Ramos (cell line): ENCODE data around the gene B4GALT1.

Experiments used
- in situ Hi-C: fragments of 300-500 bp; cut with MboI; formaldehyde crosslinking; loops from one replicate; pipeline ENCODE4 v1.14.3; 2022; ENCODE audit warnings: low sequenced_read_pairs; ENCODE audit not compliant: unreplicated experiment

B4GALT1 gene

DNA sequence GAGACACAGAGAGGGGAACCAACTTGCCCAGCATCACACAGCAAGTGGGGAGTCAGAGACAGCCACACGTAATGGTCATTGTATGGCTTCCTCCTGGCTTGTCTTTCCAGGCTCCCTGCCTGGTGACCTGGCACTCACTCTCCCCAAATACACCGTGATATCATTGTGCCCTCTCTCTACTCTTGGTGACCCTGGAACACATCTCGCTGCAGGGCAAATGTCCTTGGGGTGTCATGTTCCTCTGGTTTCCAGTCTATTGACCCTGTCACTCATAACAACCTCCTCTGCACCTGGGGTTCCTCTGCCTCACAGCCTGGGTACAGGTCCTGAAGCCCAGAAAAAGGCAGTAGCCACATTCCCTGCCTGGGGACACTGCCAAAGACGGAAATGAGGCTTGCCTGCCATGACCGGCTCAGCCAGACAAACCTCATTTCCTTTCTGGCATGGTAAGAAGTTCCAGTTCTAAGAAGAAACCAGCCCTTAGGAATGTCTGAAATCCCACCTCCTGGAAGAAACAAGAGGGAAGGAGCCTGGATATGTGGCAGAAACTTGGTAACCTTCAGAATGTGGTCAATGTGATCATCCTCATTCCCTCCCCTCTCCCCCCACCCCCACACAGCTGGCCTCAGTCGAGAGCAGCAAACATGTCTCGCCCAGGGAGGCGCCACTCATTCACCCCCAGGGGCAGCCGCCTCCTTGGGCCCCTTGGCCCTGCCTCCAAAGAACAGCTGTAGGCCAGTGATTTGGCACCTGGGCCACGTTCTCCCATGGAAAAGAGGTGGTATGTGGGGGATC, 60.1 kb downstream of the B4GALT1 start:
- in situ Hi-C loops, result no loop called here

DNA sequence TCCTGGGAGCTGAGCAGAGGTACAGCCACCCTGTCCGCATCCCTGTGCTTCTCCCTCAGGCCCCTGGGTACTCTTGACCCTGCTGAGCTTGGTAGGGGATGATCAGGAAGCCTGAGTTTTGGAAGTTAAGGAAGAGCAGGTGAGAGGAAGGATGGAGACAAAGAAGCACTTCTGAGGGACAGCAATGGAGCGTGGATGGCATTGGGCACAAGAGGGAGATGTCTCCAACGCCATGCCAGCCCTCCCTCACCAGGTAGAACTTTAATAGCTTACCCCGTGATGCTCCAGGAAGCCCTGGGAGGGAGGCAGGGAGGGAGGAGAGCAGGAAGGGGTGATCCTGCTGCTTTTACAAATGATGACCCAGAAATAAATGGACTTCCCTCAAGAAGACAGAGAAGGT, 60.8 kb downstream of the B4GALT1 start:
- in situ Hi-C loops, result no loop called here

- in situ Hi-C loops, result no loop called here
These were observed 61.2 kb downstream of the B4GALT1 start for GRCh38 chr9:33105959-33106358.

DNA sequence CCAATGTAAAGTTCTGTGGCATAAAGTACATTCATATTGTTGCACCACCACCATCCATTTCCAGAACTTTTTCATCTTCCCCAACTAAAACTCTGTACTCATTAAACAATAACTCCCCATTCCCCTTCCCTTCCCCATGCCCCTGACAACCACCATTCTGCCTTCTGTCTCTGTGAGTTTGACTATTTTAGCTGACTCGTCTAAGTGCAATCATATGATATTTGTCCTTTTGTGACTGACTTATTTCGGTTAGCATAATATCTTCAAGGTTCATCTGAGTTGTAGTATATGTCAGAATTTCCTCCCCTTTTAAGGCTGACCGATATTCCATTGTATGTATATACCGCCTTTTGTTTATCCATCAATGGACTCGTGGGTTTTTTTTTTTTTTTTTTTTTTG, 61.6 kb downstream of the B4GALT1 start:
- in situ Hi-C loops, result no loop called here

- in situ Hi-C loops, result no loop called here
These were observed 62.7 kb downstream of the B4GALT1 start for GRCh38 chr9:33104401-33104800.

- in situ Hi-C loops, result no loop called here
These were observed 63.4 kb downstream of the B4GALT1 start for GRCh38 chr9:33103501-33104281.

- in situ Hi-C loops, result no loop called here
These were observed 64.5 kb downstream of the B4GALT1 start for GRCh38 chr9:33102551-33103210.

DNA sequence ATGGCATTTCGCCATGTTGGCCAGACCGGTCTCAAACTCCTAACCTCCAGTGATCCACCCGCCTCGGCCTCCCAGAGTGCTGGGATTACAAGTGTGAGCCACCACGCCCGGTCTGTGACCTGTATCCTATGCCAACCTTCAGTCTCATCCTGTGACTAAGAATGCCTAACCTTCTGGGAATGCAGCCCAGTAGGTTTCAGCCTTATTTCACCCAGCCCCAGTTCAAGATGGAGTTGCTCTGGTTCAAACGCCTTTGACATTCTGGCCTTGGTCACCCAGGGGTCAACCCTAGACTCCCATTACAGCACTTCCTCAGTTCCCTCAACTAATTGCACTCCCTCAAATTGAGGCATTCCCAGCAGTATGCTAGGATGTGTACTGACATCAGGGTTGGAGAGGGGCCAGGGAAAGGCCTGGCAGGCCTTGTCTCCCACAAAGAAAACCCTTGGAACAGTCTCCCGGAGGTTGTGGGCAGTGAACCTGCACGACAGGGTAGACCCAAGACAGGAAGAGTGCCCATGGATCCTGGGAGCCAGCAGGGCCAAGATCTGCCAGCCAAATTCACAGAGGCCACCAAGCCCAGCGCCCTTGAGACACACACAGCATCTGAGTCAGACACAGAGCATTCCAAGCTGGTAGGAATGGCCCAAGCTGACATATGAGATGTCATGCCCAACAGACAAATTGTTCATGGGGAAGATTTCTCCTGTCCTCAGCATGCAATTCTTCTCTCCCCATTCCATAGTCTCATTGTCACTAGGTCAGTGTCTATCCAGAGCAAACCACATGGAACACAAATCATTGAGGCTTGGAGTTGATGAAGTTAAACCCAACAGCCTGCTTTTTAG, 65.8 kb downstream of the B4GALT1 start:
- in situ Hi-C loops, result no loop called here

- in situ Hi-C loops, result no loop called here
These were observed 67.4 kb downstream of the B4GALT1 start for GRCh38 chr9:33099754-33100153.

DNA sequence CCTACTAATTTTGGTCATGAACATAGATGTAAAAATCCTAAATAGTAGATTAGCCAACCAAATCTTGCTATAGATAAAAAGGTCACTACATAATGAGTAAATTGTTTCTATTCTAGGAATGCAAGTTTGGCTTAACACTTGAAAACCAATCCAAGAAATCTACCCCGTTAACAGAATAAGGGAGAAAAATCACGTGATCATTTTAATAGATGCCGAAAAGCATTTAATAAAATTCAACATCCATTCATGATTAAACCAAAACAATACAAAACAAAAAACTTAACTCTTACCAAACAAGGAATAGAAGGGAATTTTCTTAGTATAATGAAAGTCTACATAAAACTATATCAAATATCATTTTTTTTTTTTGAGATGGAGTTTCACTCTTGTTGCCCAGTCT, 69.9 kb downstream of the B4GALT1 start:
- in situ Hi-C loops, result no loop called here

- in situ Hi-C loops, result no loop called here
These were observed 74.5 kb downstream of the B4GALT1 start for GRCh38 chr9:33092634-33093033.

DNA sequence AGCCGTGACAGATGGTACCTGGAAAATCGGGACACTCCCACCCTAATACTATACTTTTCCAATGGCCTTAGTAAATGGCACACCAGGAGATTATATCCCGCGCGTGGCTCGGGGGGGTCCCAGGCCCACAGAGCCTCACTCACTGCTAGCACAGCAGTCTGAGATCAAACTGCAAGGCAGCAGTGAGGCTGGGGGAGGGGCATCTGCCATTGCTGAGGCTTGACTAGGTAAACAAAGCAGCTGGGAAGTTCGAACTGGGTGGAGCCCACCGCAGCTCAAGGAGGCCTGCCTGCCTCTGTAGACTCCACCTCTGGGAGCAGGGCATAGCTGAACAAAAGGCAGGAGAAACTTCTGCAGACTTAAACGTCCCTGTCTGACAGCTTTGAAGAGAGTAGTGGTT, 81.5 kb downstream of the B4GALT1 start:
- in situ Hi-C loops, result loop anchor here (5.0 kb wide), 1 partner anchor 82 kb away; the partner anchor contains the start of gene B4GALT1

DNA sequence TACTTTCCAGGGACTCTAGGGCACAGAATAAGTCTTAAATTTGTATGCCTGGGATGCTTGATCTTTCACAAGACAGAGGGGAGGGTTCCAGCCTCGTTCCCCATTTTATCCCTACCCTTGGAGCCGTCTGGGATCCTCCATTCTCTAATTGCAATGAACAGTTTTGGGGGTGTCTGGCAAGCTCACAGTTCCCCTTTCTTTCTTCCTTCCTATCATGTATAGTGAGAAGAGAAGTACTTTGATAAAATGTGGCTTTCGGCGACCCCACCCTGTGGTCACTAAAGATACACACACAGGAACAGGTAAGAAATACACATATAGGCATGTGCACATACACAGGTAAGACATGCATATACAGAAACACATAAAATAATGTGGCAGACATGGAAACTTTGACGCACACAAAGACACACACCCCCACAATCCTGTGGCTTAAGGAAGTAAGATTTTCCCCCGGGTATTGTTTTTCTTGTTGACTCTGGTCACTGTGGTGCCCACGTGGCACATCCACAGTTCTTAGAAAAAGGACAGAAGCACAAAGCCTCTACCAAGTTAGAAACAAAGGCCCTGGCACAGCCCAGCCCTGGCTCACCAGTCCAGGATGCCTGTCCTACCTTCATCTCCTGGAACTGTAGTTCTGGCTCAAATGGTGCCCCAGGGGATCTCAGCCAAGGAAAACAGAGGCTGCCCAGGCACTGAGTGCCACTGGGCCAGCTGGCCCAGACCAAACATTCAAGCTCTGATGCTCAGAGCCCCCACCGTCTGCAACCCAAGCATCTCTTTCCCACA, 84.4 kb downstream of the B4GALT1 start:
- in situ Hi-C loops, result no loop called here

- in situ Hi-C loops, result no loop called here
These were observed 85.0 kb downstream of the B4GALT1 start for GRCh38 chr9:33082128-33082527.

- in situ Hi-C loops, result no loop called here
These were observed 85.8 kb downstream of the B4GALT1 start for GRCh38 chr9:33081128-33081851.

- in situ Hi-C loops, result no loop called here
These were observed 86.6 kb downstream of the B4GALT1 start for GRCh38 chr9:33080534-33080933.

- in situ Hi-C loops, result loop anchor here (10.0 kb wide), 1 partner anchor 148 kb away; no protein-coding TSS in a partner anchor
These were observed 90.8 kb downstream of the B4GALT1 start, which contains the start of gene SMU1 for GRCh38 chr9:33076046-33077004. TSS of gene SMU1 (minus strand) at chr9:33076674. CDS start at chr9:33076608, 66 bp downstream.
